ENCODE results near the gene MKRN2OS.

DNA sequence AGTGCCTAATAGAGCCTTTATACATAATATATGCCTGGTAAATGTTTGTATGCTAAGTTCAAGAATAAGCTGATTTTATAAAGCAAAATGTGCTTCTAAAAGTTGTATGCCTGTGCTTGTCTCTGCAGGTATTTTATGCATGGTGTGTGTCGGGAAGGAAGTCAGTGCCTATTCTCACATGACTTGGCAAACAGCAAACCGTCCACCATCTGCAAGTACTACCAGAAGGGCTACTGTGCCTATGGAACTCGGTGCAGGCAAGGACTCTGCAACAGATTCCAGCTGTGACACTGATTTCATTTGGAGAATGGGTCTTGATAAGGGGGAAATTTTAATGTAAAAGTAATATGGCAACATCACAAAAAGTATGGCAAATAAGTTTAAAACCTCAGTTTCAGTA lies 23.4 kb upstream of the MKRN2OS start:
- TF ChIP-seq POLR2AphosphoS5 (IDR thresholded peaks at IDR 0.05; ENCODE audit: low read depth) (no peak), GABPA (IDR thresholded peaks at IDR 0.05; ENCODE audit: low read depth) (no peak)
- TF ChIP-seq, protein P1, sequence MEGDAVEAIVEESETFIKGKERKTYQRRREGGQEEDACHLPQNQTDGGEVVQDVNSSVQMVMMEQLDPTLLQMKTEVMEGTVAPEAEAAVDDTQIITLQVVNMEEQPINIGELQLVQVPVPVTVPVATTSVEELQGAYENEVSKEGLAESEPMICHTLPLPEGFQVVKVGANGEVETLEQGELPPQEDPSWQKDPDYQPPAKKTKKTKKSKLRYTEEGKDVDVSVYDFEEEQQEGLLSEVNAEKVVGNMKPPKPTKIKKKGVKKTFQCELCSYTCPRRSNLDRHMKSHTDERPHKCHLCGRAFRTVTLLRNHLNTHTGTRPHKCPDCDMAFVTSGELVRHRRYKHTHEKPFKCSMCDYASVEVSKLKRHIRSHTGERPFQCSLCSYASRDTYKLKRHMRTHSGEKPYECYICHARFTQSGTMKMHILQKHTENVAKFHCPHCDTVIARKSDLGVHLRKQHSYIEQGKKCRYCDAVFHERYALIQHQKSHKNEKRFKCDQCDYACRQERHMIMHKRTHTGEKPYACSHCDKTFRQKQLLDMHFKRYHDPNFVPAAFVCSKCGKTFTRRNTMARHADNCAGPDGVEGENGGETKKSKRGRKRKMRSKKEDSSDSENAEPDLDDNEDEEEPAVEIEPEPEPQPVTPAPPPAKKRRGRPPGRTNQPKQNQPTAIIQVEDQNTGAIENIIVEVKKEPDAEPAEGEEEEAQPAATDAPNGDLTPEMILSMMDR (IDR thresholded peaks at IDR 0.05; ENCODE audit: insufficient read depth, low read length): no peak
- TF ChIP-seq, protein P2, sequence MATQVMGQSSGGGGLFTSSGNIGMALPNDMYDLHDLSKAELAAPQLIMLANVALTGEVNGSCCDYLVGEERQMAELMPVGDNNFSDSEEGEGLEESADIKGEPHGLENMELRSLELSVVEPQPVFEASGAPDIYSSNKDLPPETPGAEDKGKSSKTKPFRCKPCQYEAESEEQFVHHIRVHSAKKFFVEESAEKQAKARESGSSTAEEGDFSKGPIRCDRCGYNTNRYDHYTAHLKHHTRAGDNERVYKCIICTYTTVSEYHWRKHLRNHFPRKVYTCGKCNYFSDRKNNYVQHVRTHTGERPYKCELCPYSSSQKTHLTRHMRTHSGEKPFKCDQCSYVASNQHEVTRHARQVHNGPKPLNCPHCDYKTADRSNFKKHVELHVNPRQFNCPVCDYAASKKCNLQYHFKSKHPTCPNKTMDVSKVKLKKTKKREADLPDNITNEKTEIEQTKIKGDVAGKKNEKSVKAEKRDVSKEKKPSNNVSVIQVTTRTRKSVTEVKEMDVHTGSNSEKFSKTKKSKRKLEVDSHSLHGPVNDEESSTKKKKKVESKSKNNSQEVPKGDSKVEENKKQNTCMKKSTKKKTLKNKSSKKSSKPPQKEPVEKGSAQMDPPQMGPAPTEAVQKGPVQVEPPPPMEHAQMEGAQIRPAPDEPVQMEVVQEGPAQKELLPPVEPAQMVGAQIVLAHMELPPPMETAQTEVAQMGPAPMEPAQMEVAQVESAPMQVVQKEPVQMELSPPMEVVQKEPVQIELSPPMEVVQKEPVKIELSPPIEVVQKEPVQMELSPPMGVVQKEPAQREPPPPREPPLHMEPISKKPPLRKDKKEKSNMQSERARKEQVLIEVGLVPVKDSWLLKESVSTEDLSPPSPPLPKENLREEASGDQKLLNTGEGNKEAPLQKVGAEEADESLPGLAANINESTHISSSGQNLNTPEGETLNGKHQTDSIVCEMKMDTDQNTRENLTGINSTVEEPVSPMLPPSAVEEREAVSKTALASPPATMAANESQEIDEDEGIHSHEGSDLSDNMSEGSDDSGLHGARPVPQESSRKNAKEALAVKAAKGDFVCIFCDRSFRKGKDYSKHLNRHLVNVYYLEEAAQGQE (IDR thresholded peaks at IDR 0.05; ENCODE audit: insufficient replicate concordance, low read depth): no peak
